ENCODE results near the gene MAP3K12.

The MAP3K12 gene

DNA sequence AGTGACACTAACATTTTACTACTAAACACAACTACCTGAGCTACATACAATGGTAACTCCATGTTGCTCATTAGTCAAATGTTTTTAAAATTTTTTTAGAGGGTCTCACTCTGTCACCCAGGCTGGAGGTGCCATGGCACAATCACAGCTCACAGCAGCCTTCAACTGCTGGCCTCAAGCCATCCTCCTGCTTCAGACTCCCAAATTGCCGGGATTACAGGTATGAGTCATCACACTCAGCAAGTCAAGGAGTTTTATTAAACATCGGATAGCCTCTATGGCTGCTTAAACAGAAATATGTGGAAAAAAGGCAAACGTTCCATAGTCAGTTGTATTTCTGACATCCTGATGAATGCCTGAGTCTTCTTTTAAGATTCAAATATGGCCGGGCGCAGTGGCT is 19.1 kb upstream of the MAP3K12 start:
- Histone ChIP-seq H2AFZ (ENCODE audit: low read depth) (no peak overlapping the region), H3K79me2 (ENCODE audit: insufficient read depth, low read depth) (no peaks in the 10 kb centered on the region), H3K4me3 (IDR thresholded peaks at IDR 0.05; ENCODE audit: insufficient read depth, low read depth, low read length) (no peak overlapping the region), H4K20me1 (ENCODE audit: insufficient read depth) (no peaks in the 10 kb centered on the region), H3K9ac (no peak overlapping the region), H3K27me3 (ENCODE audit: insufficient read depth, low read depth) (no peaks in the 10 kb centered on the region), H3K27ac (no peak overlapping the region), H3K4me1 (ENCODE audit: low read depth, poor library complexity, severe bottlenecking) (no peaks in the 10 kb centered on the region), H3K4me2 (no peak overlapping the region), H3K36me3 (ENCODE audit: insufficient read depth) (no peaks in the 10 kb centered on the region)
- TF ChIP-seq, protein P1, sequence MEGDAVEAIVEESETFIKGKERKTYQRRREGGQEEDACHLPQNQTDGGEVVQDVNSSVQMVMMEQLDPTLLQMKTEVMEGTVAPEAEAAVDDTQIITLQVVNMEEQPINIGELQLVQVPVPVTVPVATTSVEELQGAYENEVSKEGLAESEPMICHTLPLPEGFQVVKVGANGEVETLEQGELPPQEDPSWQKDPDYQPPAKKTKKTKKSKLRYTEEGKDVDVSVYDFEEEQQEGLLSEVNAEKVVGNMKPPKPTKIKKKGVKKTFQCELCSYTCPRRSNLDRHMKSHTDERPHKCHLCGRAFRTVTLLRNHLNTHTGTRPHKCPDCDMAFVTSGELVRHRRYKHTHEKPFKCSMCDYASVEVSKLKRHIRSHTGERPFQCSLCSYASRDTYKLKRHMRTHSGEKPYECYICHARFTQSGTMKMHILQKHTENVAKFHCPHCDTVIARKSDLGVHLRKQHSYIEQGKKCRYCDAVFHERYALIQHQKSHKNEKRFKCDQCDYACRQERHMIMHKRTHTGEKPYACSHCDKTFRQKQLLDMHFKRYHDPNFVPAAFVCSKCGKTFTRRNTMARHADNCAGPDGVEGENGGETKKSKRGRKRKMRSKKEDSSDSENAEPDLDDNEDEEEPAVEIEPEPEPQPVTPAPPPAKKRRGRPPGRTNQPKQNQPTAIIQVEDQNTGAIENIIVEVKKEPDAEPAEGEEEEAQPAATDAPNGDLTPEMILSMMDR (conservative IDR thresholded peaks at IDR 0.05; ENCODE audit: low read depth, low read length) = no peak

DNA sequence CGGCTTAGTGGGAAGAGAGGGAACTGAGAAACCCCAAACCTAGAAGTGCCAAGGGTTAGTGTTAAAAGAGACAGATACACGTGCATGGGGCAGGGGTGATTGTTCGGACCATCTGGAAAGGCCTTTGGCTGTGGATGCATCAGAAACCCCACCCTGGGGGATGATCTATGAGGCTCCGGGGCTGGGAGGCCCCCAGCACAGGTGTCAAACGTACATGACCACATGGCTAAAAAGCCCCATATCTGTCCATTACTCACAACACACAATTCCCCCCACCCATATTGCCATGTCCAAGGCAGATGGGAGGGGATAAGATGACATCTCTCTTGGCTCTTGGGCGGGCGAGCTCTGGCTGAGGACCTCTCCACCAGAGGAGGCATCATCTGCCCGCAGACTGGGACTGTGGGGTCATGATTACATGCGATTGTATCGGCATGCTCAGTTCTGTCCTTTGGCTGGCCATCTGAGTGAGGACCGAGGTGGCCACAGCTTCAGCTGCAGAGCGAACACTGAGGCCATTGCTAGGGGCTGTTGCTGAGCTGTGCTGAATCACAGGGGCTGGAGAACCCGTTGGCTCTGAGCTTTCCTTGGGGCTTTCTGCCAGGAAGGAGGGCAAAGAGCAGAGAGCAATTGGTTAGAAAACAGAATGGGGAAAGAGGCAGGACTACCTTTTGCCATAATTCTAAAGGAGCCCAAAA is 17.6 kb upstream of the MAP3K12 start:
- Histone ChIP-seq H4K20me1 (ENCODE audit: insufficient read depth) (no peaks in the 10 kb centered on the region), H2AFZ (ENCODE audit: low read depth) (no peak overlapping the region), H3K4me3 (IDR thresholded peaks at IDR 0.05; ENCODE audit: insufficient read depth, low read depth, low read length) (no peak overlapping the region), H3K36me3 (ENCODE audit: insufficient read depth) (no peaks in the 10 kb centered on the region), H3K4me2 (no peak overlapping the region), H3K79me2 (ENCODE audit: insufficient read depth, low read depth) (no peaks in the 10 kb centered on the region), H3K4me1 (ENCODE audit: low read depth, poor library complexity, severe bottlenecking) (no peaks in the 10 kb centered on the region), H3K27me3 (ENCODE audit: insufficient read depth, low read depth) (no peaks in the 10 kb centered on the region), H3K9ac (no peak overlapping the region), H3K27ac (no peak overlapping the region)
- TF ChIP-seq, protein P1 (conservative IDR thresholded peaks at IDR 0.05; ENCODE audit: low read depth, low read length) = no peak

DNA sequence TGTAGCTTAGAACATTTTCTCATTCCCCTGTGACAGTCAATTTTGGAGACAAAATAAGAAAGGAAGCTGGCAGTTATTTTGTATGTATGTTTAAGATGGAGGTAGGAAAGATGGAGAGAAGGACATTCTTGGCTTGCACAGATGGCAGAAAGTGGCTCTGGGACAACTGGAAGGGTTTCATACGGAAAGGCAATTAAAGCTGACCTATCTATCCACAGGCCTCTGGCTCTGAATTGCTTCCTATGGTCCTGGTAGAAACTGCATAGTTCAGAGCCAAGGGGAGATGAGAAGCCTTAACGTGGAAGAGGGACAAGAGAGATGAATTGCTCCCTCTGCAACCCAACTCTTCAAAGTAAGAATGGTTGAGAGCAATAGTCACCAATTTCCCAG is 16.0 kb upstream of the MAP3K12 start:
- Histone ChIP-seq H3K27me3 (ENCODE audit: insufficient read depth, low read depth) (no peaks in the 10 kb centered on the region), H3K9ac (no peak overlapping the region), H3K36me3 (ENCODE audit: insufficient read depth) (no peaks in the 10 kb centered on the region), H3K4me2 (no peak overlapping the region), H2AFZ (ENCODE audit: low read depth) (no peak overlapping the region), H3K27ac (no peak overlapping the region), H3K4me1 (ENCODE audit: low read depth, poor library complexity, severe bottlenecking) (no peaks in the 10 kb centered on the region), H3K4me3 (IDR thresholded peaks at IDR 0.05; ENCODE audit: insufficient read depth, low read depth, low read length) (no peak overlapping the region), H3K79me2 (ENCODE audit: insufficient read depth, low read depth) (no peaks in the 10 kb centered on the region), H4K20me1 (ENCODE audit: insufficient read depth) (no peaks in the 10 kb centered on the region)
- TF ChIP-seq, protein P1 (conservative IDR thresholded peaks at IDR 0.05; ENCODE audit: low read depth, low read length) = no peak

DNA sequence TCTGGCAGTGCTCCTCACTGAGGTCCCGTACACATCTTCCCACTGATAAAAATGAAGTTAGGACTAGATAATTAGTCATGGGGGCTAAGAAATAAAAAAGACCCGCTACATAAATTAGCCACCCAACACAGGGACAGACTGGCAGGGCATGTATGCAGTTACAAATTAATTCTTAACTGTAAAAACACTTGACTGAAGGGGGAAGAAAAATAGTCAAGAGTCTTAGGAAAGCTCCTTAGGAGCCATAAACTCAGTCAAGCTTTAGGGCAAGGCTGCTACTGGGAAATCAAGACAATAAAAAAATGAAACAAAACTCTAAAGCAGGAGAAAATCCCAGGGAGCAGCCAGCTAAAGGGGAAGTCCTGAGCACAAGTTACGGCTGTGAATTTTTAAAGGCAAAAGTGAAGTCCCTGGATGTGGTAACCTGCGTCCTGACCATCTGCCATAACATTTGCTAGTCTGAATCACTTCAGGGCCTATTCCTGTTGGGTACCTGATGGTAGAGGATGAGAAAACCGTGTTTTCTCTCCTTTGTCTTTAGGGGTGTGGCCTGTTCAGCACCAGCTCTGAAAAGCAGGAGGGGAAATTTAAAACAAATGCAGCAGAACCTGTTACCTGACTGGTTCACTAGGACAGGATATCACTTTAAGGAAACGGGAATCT is 15.5 kb upstream of the MAP3K12 start:
- Histone ChIP-seq H3K36me3 (ENCODE audit: insufficient read depth) (no peaks in the 10 kb centered on the region), H3K27me3 (ENCODE audit: insufficient read depth, low read depth) (no peaks in the 10 kb centered on the region), H2AFZ (ENCODE audit: low read depth) (no peak overlapping the region), H3K27ac (no peak overlapping the region), H3K79me2 (ENCODE audit: insufficient read depth, low read depth) (no peaks in the 10 kb centered on the region), H3K4me2 (no peak overlapping the region), H3K4me1 (ENCODE audit: low read depth, poor library complexity, severe bottlenecking) (no peaks in the 10 kb centered on the region), H4K20me1 (ENCODE audit: insufficient read depth) (no peaks in the 10 kb centered on the region), H3K4me3 (IDR thresholded peaks at IDR 0.05; ENCODE audit: insufficient read depth, low read depth, low read length) (no peak overlapping the region), H3K9ac (no peak overlapping the region)
- TF ChIP-seq, protein P1 (conservative IDR thresholded peaks at IDR 0.05; ENCODE audit: low read depth, low read length) = no peak

Data from KMS-11 (cell line).